Hematopoietic multipotent progenitor cell treated with erythropoietin and hydrocortisone succinate and interleukin-3 and kit ligand, for 17 days (in vitro differentiated cells): ENCODE measurements around the gene C11orf98.
"Not testable (repeated sequence)": the region's sequence is repeated elsewhere in the genome, so short reads cannot be mapped to it uniquely, and the experiment has no call there.

Experiments used
- DNase-seq: peaks from one replicate; pipeline ENCODE4 v3.0.0-alpha.2; 2015; ENCODE audit warnings: low spot score

C11orf98 gene

GRCh38 chr11:62650283-62650682, 14.7 kb downstream of the C11orf98 start:
- DNase-seq, result not testable (repeated sequence)

- no peak for DNase-seq
Measured at GRCh38 chr11:62649486-62649885, 15.5 kb downstream of the C11orf98 start.

- DNase-seq, result no peak
Measured at GRCh38 chr11:62648967-62649364, 16.0 kb downstream of the C11orf98 start.

GRCh38 chr11:62648185-62648966, 16.6 kb downstream of the C11orf98 start:
- no peak for DNase-seq

GRCh38 chr11:62647609-62648005, 17.4 kb downstream of the C11orf98 start:
- DNase-seq, result no peak

- DNase-seq, result no peak
Measured at GRCh38 chr11:62646825-62647608, 18.0 kb downstream of the C11orf98 start.

- DNase-seq, result peak; percentile 98
Measured at GRCh38 chr11:62645946-62646824, 18.8 kb downstream of the C11orf98 start, which contains the start of gene GANAB. Gene GANAB (minus strand): TSS chr11:62646613. CDS start chr11:62646599, 14 bp downstream.

- DNase-seq, result no peak
Measured at GRCh38 chr11:62645671-62645945, 19.4 kb downstream of the C11orf98 start.

- no peak for DNase-seq
Measured at GRCh38 chr11:62644220-62644619, 20.8 kb downstream of the C11orf98 start.

- DNase-seq, result no peak
Measured at GRCh38 chr11:62632492-62632891, 32.5 kb downstream of the C11orf98 start.

- DNase-seq, result no peak
Measured at GRCh38 chr11:62627713-62628112, 37.3 kb downstream of the C11orf98 start.

GRCh38 chr11:62622476-62623089, 42.4 kb downstream of the C11orf98 start:
- no peak for DNase-seq

- peak; percentile 92 for DNase-seq
Measured at GRCh38 chr11:62621567-62622470, 43.2 kb downstream of the C11orf98 start, which contains the start of gene B3GAT3. Gene B3GAT3 (minus strand): TSS chr11:62621986. CDS start chr11:62621947, 39 bp downstream.

- no peak for DNase-seq
Measured at GRCh38 chr11:62621027-62621566, 43.9 kb downstream of the C11orf98 start.

GRCh38 chr11:62616957-62617356, 48.1 kb downstream of the C11orf98 start:
- not testable (repeated sequence) for DNase-seq

- no peak for DNase-seq
Measured at GRCh38 chr11:62615521-62615920, 49.5 kb downstream of the C11orf98 start.

- peak; percentile 68 for DNase-seq
Measured at GRCh38 chr11:62614275-62614674, 50.7 kb downstream of the C11orf98 start.

- no peak for DNase-seq
Measured at GRCh38 chr11:62613291-62613778, 51.7 kb downstream of the C11orf98 start.
